HepG2 (cell line): Measurements from ENCODE around the gene TPX2. TPM values are rescaled to one million over a fixed set of nuclear protein-coding genes. Genes with fewer than 3 reads are reported as not detected.

Source experiments
- AKAP8 ChIP-seq: sonication (generic); formaldehyde crosslinking; IDR thresholded peaks from 2 replicates; pipeline ENCODE4 v1.5.1; 2020; ENCODE audit warnings: mild to moderate bottlenecking, missing genetic modification reagents
- ATF1 ChIP-seq: IDR thresholded peaks from 2 replicates; pipeline ENCODE4 v1.6.1; 2016; ENCODE audit warnings: mild to moderate bottlenecking, control low read depth
- E2F1 ChIP-seq: sonication (generic); formaldehyde crosslinking; IDR thresholded peaks from 2 replicates; pipeline ENCODE4 v1.5.0; 2020; ENCODE audit warnings: missing genetic modification reagents
- ETV6 ChIP-seq: sonication (generic); formaldehyde crosslinking; conservative IDR thresholded peaks from 2 replicates; pipeline ENCODE4 v1.4.0; 2020; ENCODE audit warnings: missing genetic modification reagents
- HNRNPL ChIP-seq: fragments of 200-400 bp; formaldehyde crosslinking; IDR thresholded peaks from 2 replicates; pipeline ENCODE4 v1.6.1; 2017; ENCODE audit warnings: mild to moderate bottlenecking, low read depth, low read length
- IRX3 ChIP-seq: sonication (generic); formaldehyde crosslinking; IDR thresholded peaks from 2 replicates; pipeline ENCODE4 v1.8.1; 2023; ENCODE audit warnings: mild to moderate bottlenecking, low read depth, missing genetic modification reagents, borderline replicate concordance
- ONECUT2 ChIP-seq: sonication (generic); formaldehyde crosslinking; IDR thresholded peaks from 2 replicates; pipeline ENCODE4 v1.4.0; 2020; ENCODE audit warnings: missing genetic modification reagents
- PAF1 ChIP-seq: IDR thresholded peaks from 2 replicates; pipeline ENCODE4 v1.6.1; 2016; ENCODE audit warnings: missing genetic modification reagents, missing compliant biosample characterization
- SALL1 ChIP-seq: sonication (generic); formaldehyde crosslinking; IDR thresholded peaks from 2 replicates; pipeline ENCODE4 v1.8.0; 2022; ENCODE audit warnings: mild to moderate bottlenecking, missing genetic modification reagents
- SNAPC2 ChIP-seq: sonication (generic); formaldehyde crosslinking; IDR thresholded peaks from 2 replicates; pipeline ENCODE4 v1.8.1; 2022; ENCODE audit warnings: mild to moderate bottlenecking, missing genetic modification reagents
- ZNF124 ChIP-seq: sonication (generic); formaldehyde crosslinking; IDR thresholded peaks from 2 replicates; pipeline ENCODE4 v1.4.0; 2020; ENCODE audit warnings: missing genetic modification reagents
- ZNF546 ChIP-seq: sonication (generic); formaldehyde crosslinking; conservative IDR thresholded peaks from 2 replicates; pipeline ENCODE4 v1.8.1; 2023; ENCODE audit warnings: mild to moderate bottlenecking, missing genetic modification reagents
- ZNF598 ChIP-seq: sonication (generic); formaldehyde crosslinking; IDR thresholded peaks from 2 replicates; pipeline ENCODE4 v1.5.1; 2020; ENCODE audit warnings: mild to moderate bottlenecking, missing genetic modification reagents, borderline replicate concordance
- ZNF816 ChIP-seq: sonication (generic); formaldehyde crosslinking; IDR thresholded peaks from 2 replicates; pipeline ENCODE4 v1.8.0; 2022; ENCODE audit warnings: missing genetic modification reagents, mild to moderate bottlenecking, borderline replicate concordance
- polyA plus RNA-seq, 8 experiments: library from polyadenylated mRNA; depleted of rRNA in 3 of 8; stranded (reverse) in 7 of 8; unstranded in 1 of 8; fragments of >200 nt; fragmentation: Illumina TruSeq in 4 of 8; extraction: Trizol in 4 of 8; gene quantifications; 2 replicates each; pipeline versions ENCODE4 v1.2.1 to v1.2.3, GENCODE V29; 2011 to 2016; ENCODE audit warnings: low read depth in 4 of 8, missing spikeins in 1 of 8, mixed read lengths in 1 of 8; ENCODE audit not compliant: insufficient read depth in 1 of 8
- total RNA-seq, 5 experiments: library from RNA; depleted of rRNA; stranded (reverse); fragments of >200 nt; fragmentation: Illumina TruSeq; extraction: Trizol; gene quantifications; 2 replicates each; pipeline ENCODE4 v1.2.3, GENCODE V29; 2016; ENCODE audit warnings: low read depth in 1 of 5
- TF ChIP-seq, protein P1 (sequence below): sonication (generic); formaldehyde crosslinking; IDR thresholded peaks from 2 replicates; pipeline ENCODE4 v1.4.0; 2020; ENCODE audit warnings: missing genetic modification reagents, mild to moderate bottlenecking, borderline replicate concordance
- TF ChIP-seq, protein P2 (sequence below), 2 experiments: sonication (generic) in 1 of 2; formaldehyde crosslinking in 1 of 2; IDR thresholded peaks; 2 replicates each; pipeline versions ENCODE4 v1.4.0 to v1.6.1; 2016 to 2020; ENCODE audit warnings: borderline replicate concordance in 1 of 2, low read depth in 1 of 2, mild to moderate bottlenecking in 1 of 2, missing genetic modification reagents in 1 of 2
- TF ChIP-seq, protein P3 (sequence below): sonication (generic); formaldehyde crosslinking; IDR thresholded peaks from 2 replicates; pipeline ENCODE4 v1.5.0; 2020; ENCODE audit warnings: mild to moderate bottlenecking, missing genetic modification reagents
- TF ChIP-seq, protein P4 (sequence below): IDR thresholded peaks from 2 replicates; pipeline ENCODE4 v1.6.1; 2016; ENCODE audit warnings: missing compliant biosample characterization, missing genetic modification reagents, borderline replicate concordance

TPX2 gene
- total and polyA plus RNA-seq, 2 of the 13 experiments (the other 11 are each of a cell fraction or from before 2014, with no cell fraction given), result 34.3 to 124 TPM

DNA sequence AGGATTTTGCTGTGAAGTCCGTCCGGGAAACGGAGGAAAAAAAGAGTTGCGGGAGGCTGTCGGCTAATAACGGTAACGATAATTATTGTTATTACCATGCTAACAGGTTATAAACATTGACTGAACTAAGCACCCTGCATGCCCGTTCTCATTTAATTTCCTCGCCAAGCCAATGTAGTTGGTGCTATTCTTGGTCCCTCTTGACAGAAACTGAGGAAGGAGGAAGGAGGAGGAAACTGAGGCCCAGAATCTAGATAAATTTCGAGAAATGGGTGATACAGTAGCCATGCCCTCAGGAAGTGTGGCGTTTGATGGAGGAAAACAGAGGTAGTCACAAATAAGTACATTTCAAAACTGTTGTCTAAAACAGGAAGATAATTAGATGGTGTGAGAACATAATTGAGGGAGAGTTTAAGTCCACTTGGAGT, 474 bp downstream of the TPX2 start (continued):
- TF ChIP-seq ATF1 (CRISPR knock-in tag) (no peak), PAF1 (CRISPR knock-in tag) (no peak), IRX3 (no peak), AKAP8 (CRISPR knock-in tag) (0 out of 2 replicates have a peak, but pooled peaks have one; percentile 3), ZNF816 (CRISPR knock-in tag) (peak; percentile 20; the same call in 1 of the 2 replicates), ONECUT2 (CRISPR knock-in tag) (no peak), ZNF598 (no peak), SALL1 (CRISPR knock-in tag) (no peak), E2F1 (no peak), SNAPC2 (no peak), ETV6 (CRISPR knock-in tag) (no peak), ZNF124 (no peak), HNRNPL (no peak), ZNF546 (CRISPR knock-in tag) (0 out of 2 replicates have a peak, but pooled peaks have one; percentile 15)
- TF ChIP-seq, protein P1, sequence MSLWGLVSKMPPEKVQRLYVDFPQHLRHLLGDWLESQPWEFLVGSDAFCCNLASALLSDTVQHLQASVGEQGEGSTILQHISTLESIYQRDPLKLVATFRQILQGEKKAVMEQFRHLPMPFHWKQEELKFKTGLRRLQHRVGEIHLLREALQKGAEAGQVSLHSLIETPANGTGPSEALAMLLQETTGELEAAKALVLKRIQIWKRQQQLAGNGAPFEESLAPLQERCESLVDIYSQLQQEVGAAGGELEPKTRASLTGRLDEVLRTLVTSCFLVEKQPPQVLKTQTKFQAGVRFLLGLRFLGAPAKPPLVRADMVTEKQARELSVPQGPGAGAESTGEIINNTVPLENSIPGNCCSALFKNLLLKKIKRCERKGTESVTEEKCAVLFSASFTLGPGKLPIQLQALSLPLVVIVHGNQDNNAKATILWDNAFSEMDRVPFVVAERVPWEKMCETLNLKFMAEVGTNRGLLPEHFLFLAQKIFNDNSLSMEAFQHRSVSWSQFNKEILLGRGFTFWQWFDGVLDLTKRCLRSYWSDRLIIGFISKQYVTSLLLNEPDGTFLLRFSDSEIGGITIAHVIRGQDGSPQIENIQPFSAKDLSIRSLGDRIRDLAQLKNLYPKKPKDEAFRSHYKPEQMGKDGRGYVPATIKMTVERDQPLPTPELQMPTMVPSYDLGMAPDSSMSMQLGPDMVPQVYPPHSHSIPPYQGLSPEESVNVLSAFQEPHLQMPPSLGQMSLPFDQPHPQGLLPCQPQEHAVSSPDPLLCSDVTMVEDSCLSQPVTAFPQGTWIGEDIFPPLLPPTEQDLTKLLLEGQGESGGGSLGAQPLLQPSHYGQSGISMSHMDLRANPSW (CRISPR knock-in tag), result 0 out of 2 replicates have a peak, but pooled peaks have one; percentile 22
- TF ChIP-seq, protein P2, sequence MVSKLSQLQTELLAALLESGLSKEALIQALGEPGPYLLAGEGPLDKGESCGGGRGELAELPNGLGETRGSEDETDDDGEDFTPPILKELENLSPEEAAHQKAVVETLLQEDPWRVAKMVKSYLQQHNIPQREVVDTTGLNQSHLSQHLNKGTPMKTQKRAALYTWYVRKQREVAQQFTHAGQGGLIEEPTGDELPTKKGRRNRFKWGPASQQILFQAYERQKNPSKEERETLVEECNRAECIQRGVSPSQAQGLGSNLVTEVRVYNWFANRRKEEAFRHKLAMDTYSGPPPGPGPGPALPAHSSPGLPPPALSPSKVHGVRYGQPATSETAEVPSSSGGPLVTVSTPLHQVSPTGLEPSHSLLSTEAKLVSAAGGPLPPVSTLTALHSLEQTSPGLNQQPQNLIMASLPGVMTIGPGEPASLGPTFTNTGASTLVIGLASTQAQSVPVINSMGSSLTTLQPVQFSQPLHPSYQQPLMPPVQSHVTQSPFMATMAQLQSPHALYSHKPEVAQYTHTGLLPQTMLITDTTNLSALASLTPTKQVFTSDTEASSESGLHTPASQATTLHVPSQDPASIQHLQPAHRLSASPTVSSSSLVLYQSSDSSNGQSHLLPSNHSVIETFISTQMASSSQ (IDR thresholded peaks at IDR 0.05; ENCODE audit: low read depth), result no peak
- TF ChIP-seq, protein P2 (CRISPR knock-in tag; IDR thresholded peaks at IDR 0.05; ENCODE audit: borderline replicate concordance), result no peak
- TF ChIP-seq, protein P3, sequence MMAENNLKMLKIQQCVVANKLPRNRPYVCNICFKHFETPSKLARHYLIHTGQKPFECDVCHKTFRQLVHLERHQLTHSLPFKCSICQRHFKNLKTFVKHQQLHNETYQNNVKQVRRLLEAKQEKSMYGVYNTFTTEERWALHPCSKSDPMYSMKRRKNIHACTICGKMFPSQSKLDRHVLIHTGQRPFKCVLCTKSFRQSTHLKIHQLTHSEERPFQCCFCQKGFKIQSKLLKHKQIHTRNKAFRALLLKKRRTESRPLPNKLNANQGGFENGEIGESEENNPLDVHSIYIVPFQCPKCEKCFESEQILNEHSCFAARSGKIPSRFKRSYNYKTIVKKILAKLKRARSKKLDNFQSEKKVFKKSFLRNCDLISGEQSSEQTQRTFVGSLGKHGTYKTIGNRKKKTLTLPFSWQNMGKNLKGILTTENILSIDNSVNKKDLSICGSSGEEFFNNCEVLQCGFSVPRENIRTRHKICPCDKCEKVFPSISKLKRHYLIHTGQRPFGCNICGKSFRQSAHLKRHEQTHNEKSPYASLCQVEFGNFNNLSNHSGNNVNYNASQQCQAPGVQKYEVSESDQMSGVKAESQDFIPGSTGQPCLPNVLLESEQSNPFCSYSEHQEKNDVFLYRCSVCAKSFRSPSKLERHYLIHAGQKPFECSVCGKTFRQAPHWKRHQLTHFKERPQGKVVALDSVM (CRISPR knock-in tag), result peak; percentile 4; the same call in 1 of the 2 replicates
- TF ChIP-seq, protein P4, sequence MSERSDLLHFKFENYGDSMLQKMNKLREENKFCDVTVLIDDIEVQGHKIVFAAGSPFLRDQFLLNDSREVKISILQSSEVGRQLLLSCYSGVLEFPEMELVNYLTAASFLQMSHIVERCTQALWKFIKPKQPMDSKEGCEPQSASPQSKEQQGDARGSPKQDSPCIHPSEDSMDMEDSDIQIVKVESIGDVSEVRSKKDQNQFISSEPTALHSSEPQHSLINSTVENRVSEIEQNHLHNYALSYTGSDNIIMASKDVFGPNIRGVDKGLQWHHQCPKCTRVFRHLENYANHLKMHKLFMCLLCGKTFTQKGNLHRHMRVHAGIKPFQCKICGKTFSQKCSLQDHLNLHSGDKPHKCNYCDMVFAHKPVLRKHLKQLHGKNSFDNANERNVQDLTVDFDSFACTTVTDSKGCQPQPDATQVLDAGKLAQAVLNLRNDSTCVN (CRISPR knock-in tag), result no peak
